CD14-positive monocyte (primary cell): ENCODE data around the gene R3HCC1L. TPM values are rescaled to one million over a fixed set of nuclear protein-coding genes. Genes with fewer than 3 reads are reported as not detected.

Experiments
- DNase-seq, 3 donors: peaks; one replicate each; pipeline ENCODE4 v3.0.0-alpha.2; 2011 to 2022
- H2AFZ ChIP-seq: 2 replicates; pipeline ENCODE4 v1.6.0; 2012; ENCODE audit warnings: mild to moderate bottlenecking, low read depth, low read length, inconsistent platforms; ENCODE audit not compliant: insufficient read depth, poor library complexity, severe bottlenecking
- H3K27ac ChIP-seq, 2 donors: 1 replicate in 1 of 2; 2 replicates in 1 of 2; pipeline ENCODE4 v1.5.1; 2012 to 2013; ENCODE audit warnings: low read length in 2 of 2, control low read depth in 1 of 2, inconsistent platforms in 1 of 2, low read depth in 1 of 2, mild to moderate bottlenecking in 1 of 2
- H3K27me3 ChIP-seq, 2 donors: one replicate each; pipeline versions ENCODE4 v1.6.0 to v1.6.1; 2011 to 2013; ENCODE audit warnings: low read length in 2 of 2; ENCODE audit not compliant: control insufficient read depth in 2 of 2, insufficient read depth in 2 of 2
- H3K36me3 ChIP-seq, 2 donors: replicated peaks in 1 of 2; 1 replicate in 1 of 2; 2 replicates in 1 of 2; pipeline versions ENCODE4 v1.5.1 to v1.6.1; 2012 to 2013; ENCODE audit warnings: low read length in 2 of 2, control low read depth in 1 of 2, inconsistent platforms in 1 of 2, mild to moderate bottlenecking in 1 of 2; ENCODE audit not compliant: insufficient read depth in 2 of 2, control insufficient read depth in 1 of 2
- H3K4me1 ChIP-seq, 2 donors: 1 replicate in 1 of 2; 2 replicates in 1 of 2; pipeline versions ENCODE4 v1.5.1 to v1.6.1; 2012 to 2013; ENCODE audit warnings: low read length in 2 of 2, control low read depth in 1 of 2, inconsistent platforms in 1 of 2, mild to moderate bottlenecking in 1 of 2, moderate library complexity in 1 of 2; ENCODE audit not compliant: insufficient read depth in 2 of 2, control insufficient read depth in 1 of 2
- H3K4me2 ChIP-seq: replicated peaks from 2 replicates; pipeline ENCODE3; 2012; ENCODE audit warnings: low read length, moderate library complexity, mild to moderate bottlenecking; ENCODE audit not compliant: poor library complexity, severe bottlenecking; ENCODE audit errors: extremely low read depth
- H3K4me3 ChIP-seq, 3 experiments: fragments of 200-600 bp in 1 of 3; sonication (generic) in 1 of 3; replicated peaks in 1 of 3; 1 replicate in 2 of 3; 2 replicates in 1 of 3; pipeline ENCODE4 v1.5.1; 2011 to 2013; ENCODE audit warnings: low read length in 3 of 3, mild to moderate bottlenecking in 3 of 3, control low read depth in 2 of 3, low read depth in 2 of 3, inconsistent platforms in 1 of 3, moderate library complexity in 1 of 3
- H3K79me2 ChIP-seq: 2 replicates; pipeline ENCODE4 v1.6.0; 2012; ENCODE audit warnings: mild to moderate bottlenecking, control low read depth, inconsistent platforms, low read length, moderate library complexity; ENCODE audit not compliant: insufficient read depth
- H3K9ac ChIP-seq: 2 replicates; pipeline ENCODE4 v1.6.0; 2017; ENCODE audit warnings: low read length, mild to moderate bottlenecking; ENCODE audit not compliant: insufficient read depth, poor library complexity, severe bottlenecking
- H3K9me3 ChIP-seq, 2 donors: replicated peaks in 1 of 2; 1 replicate in 1 of 2; 2 replicates in 1 of 2; pipeline versions ENCODE4 v1.5.1 to v1.6.1; 2012 to 2013; ENCODE audit warnings: low read length in 2 of 2, control low read depth in 1 of 2; ENCODE audit not compliant: control insufficient read depth in 1 of 2, insufficient read depth in 1 of 2
- H4K20me1 ChIP-seq: 2 replicates; pipeline ENCODE4 v1.6.0; 2012; ENCODE audit warnings: mild to moderate bottlenecking, low read length, control low read depth, moderate library complexity; ENCODE audit not compliant: insufficient read depth
- H3K27ac Mint-ChIP-seq, 7 donors: one replicate each; pipeline ENCODE4 v1.8.0; 2020; ENCODE audit warnings: mild to moderate bottlenecking in 7 of 7, mixed read lengths in 7 of 7, moderate library complexity in 6 of 7, inconsistent platforms in 2 of 7
- H3K27me3 Mint-ChIP-seq, 3 donors: one replicate each; pipeline ENCODE4 v1.8.0; 2021 to 2022; ENCODE audit warnings: low read depth in 3 of 3, mild to moderate bottlenecking in 3 of 3, mixed read lengths in 3 of 3, moderate library complexity in 3 of 3, inconsistent platforms in 1 of 3
- H3K36me3 Mint-ChIP-seq, 2 donors: one replicate each; pipeline ENCODE4 v1.8.0; 2020; ENCODE audit warnings: mixed read lengths in 2 of 2, inconsistent platforms in 1 of 2, mild to moderate bottlenecking in 1 of 2
- H3K4me1 Mint-ChIP-seq: one replicate; pipeline ENCODE4 v1.8.0; 2020; ENCODE audit warnings: mild to moderate bottlenecking, mixed read lengths
- H3K4me3 Mint-ChIP-seq, 2 donors: one replicate each; pipeline ENCODE4 v1.8.0; 2020; ENCODE audit warnings: mild to moderate bottlenecking in 2 of 2, mixed read lengths in 2 of 2, moderate library complexity in 1 of 2
- H3K9me3 Mint-ChIP-seq, 7 donors: one replicate each; pipeline ENCODE4 v1.8.0; 2020 to 2022; ENCODE audit warnings: mixed read lengths in 7 of 7, mild to moderate bottlenecking in 6 of 7, moderate library complexity in 6 of 7, inconsistent platforms in 2 of 7
- CTCF ChIP-seq: fragments of 200-600 bp; IDR thresholded peaks from one replicate; pipeline ENCODE4 v1.8.0; 2022; ENCODE audit warnings: antibody characterized with exemption, mild to moderate bottlenecking
- WGBS: methylation state at CpG from one replicate; pipeline ENCODE4 v1.1.5; 2013; ENCODE audit warnings: missing lambda C conversion rate; ENCODE audit not compliant: insufficient coverage; 5-methylcytosine and 5-hydroxymethylcytosine counted together
- intact Hi-C, 2 donors: fragments of 100-400 bp; cut with micrococcal nuclease; formaldehyde crosslinking; loops; one replicate each; pipeline versions ENCODE4 v1.15.0 to v1.15.1; 2023
- polyA plus RNA-seq, 3 donors: library from polyadenylated mRNA; depleted of rRNA in 1 of 3; unstranded in 2 of 3; stranded (reverse) in 1 of 3; fragments of 300-500 nt in 2 of 3; fragments of >200 nt in 1 of 3; fragmentation: Illumina TruSeq in 2 of 3; gene quantifications; 1 replicate in 2 of 3; 2 replicates in 1 of 3; pipeline ENCODE4 v1.2.3, GENCODE V29; 2012 to 2021

The R3HCC1L gene
- polyA plus RNA-seq, 3 donors = 2.6 to 13.8 (median 2.7) TPM

- Mint-ChIP-seq H3K4me3 (no peak overlapping the region), H3K27me3 (peaks cover 0 to 1% (median 0%) of the 10 kb centered on the region in 3 donors), H3K4me1 (no peaks in the 10 kb centered on the region), H3K9me3 (no peaks in the 10 kb centered on the region), H3K36me3 (peaks cover 72 to 87% of the 10 kb centered on the region in 2 donors), H3K27ac (no peak overlapping the region)
- no peak overlapping the region for H2AFZ ChIP-seq
- no peaks in the 10 kb centered on the region for H3K9me3 ChIP-seq
- intact Hi-C loops = no loop called here
- 100% methylated on average over 1 of the region's 5 CpGs for WGBS
- H3K27ac ChIP-seq = no peak overlapping the region
- DNase-seq = no peak
- peaks cover 74 to 100% of the 10 kb centered on the region in 2 donors for H3K36me3 ChIP-seq
- no peak overlapping the region for H3K4me2 ChIP-seq
- peaks cover 20% of the 10 kb centered on the region for H4K20me1 ChIP-seq
- no peak overlapping the region for H3K9ac ChIP-seq
- H3K4me1 ChIP-seq = no peaks in the 10 kb centered on the region
- H3K4me3 ChIP-seq = no peak overlapping the region
- no peak for TF ChIP-seq CTCF
- H3K79me2 ChIP-seq = no peaks in the 10 kb centered on the region
- no peaks in the 10 kb centered on the region for H3K27me3 ChIP-seq
Observed at GRCh38 chr10:98236862-98237261, 102.4 kb downstream of the R3HCC1L start.

DNA sequence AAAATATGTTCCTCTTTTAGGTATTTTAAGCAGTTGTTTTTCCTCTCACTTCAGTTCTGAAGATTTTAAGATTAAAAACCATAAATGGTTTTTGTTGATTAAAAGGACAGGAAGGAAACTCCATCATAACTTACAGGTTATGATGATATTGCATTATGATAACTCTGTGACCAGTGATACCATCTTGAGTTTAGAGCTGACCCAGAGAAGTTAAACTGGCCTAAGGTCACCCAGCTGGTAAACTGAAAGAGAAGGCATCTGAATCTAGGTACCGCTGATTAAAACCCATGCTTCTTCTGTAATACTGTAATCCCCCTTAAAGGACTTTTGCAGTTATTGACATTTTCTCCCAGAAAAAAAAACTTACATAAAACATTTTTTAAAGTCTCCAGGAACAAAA lies 103.9 kb downstream of the R3HCC1L start:
- Histone ChIP-seq H3K4me2 (no peak overlapping the region), H4K20me1 (peaks cover 9% of the 10 kb centered on the region), H3K9ac (no peak overlapping the region), H3K9me3 (no peaks in the 10 kb centered on the region), H3K27ac (no peak overlapping the region), H3K4me1 (no peaks in the 10 kb centered on the region), H3K4me3 (no peak overlapping the region), H3K79me2 (no peaks in the 10 kb centered on the region), H3K27me3 (no peaks in the 10 kb centered on the region), H3K36me3 (peaks cover 77 to 100% of the 10 kb centered on the region in 2 donors), H2AFZ (no peak overlapping the region)
- DNase-seq = no peak
- peaks cover 0 to 1% (median 0%) of the 10 kb centered on the region in 3 donors for H3K27me3 Mint-ChIP-seq
- WGBS = no CpG with 5 or more reads among the region's 1 CpG
- intact Hi-C loops = no loop called here
- no peak overlapping the region for H3K4me3 Mint-ChIP-seq
- no peaks in the 10 kb centered on the region for H3K4me1 Mint-ChIP-seq
- TF ChIP-seq CTCF = no peak
- no peak overlapping the region for H3K27ac Mint-ChIP-seq
- no peaks in the 10 kb centered on the region for H3K9me3 Mint-ChIP-seq
- peaks cover 78 to 92% of the 10 kb centered on the region in 2 donors for H3K36me3 Mint-ChIP-seq
